GM12878 (cell line): ENCODE measurements around the gene OGFR. TPM values are rescaled to one million over a fixed set of nuclear protein-coding genes. Genes with fewer than 3 reads are reported as not detected.

Experiments used
- ATAC-seq: fragments of 200-7000 bp; cut with Tn5 transposase; 3 replicates; pipeline ENCODE4 v1.9.1; 2020; ENCODE audit warnings: mild to moderate bottlenecking, moderate library complexity
- BruUV-seq: library from RNA; stranded (reverse); fragments of 400-500 nt; replicated peaks from 2 replicates; lab custom pipeline; 2021; lab: Mats Ljungman, UMichigan
- CTCF ChIA-PET: fragments of 300-600 bp; sonication (Branson Sonifier 250); formaldehyde crosslinking; extraction: SDS; loops from one replicate; lab custom pipeline; 2021; ENCODE audit warnings: inconsistent platforms; lab: Yijun Ruan, JAX
- POLR2A ChIA-PET: fragments of 350-600 bp; formaldehyde crosslinking; extraction: SDS; loops from one replicate; lab custom pipeline; 2021; ENCODE audit warnings: inconsistent platforms; lab: Charles Lee
- RAD21 ChIA-PET: fragments of 300-600 bp; sonication (Branson Sonifier 250); formaldehyde crosslinking; loops from one replicate; lab custom pipeline; 2023; ENCODE audit warnings: antibody characterized with exemption; ENCODE audit not compliant: unreplicated experiment; lab: Charles Lee
- SMC1A ChIA-PET: fragments of 300-600 bp; sonication (Branson Sonifier 250); formaldehyde crosslinking; loops from one replicate; lab custom pipeline; 2023; ENCODE audit not compliant: unreplicated experiment, uncharacterized antibody; lab: Charles Lee
- DNase-seq: peaks from one replicate; pipeline ENCODE4 v3.0.0-alpha.2; 2011; ENCODE audit warnings: low read depth, low spot score
- FAIRE-seq: peaks from 3 replicates; lab custom pipeline; 2011; peaks lifted over from hg19 to GRCh38; lab: Jason Lieb, UNC
- H2AFZ ChIP-seq: 2 replicates; pipeline ENCODE4 v1.6.0; 2011; ENCODE audit warnings: low read depth, low read length, control low read depth; ENCODE audit not compliant: control insufficient read depth
- H3K27ac ChIP-seq: 2 replicates; pipeline ENCODE4 v1.5.1; 2011; ENCODE audit warnings: control low read depth; ENCODE audit not compliant: control insufficient read depth, insufficient read depth
- H3K27me3 ChIP-seq, 2 experiments: replicated peaks in 1 of 2; 2 replicates each; pipeline versions ENCODE4 v1.6.0 to v1.6.1; 2011; ENCODE audit warnings: low read length in 1 of 2; ENCODE audit not compliant: control insufficient read depth in 2 of 2, insufficient read depth in 2 of 2
- H3K36me3 ChIP-seq, 2 experiments: 2 replicates each; pipeline ENCODE4 v1.5.1; 2011; ENCODE audit warnings: low read length in 1 of 2; ENCODE audit not compliant: control insufficient read depth in 2 of 2, insufficient read depth in 2 of 2
- H3K4me1 ChIP-seq: 2 replicates; pipeline ENCODE4 v1.6.1; 2011; ENCODE audit warnings: mild to moderate bottlenecking, low read length, moderate library complexity, mixed read lengths; ENCODE audit not compliant: control insufficient read depth, insufficient read depth
- H3K4me2 ChIP-seq: 2 replicates; pipeline ENCODE4 v1.6.0; 2011; ENCODE audit warnings: control low read depth; ENCODE audit not compliant: control insufficient read depth, insufficient read depth
- H3K4me3 ChIP-seq: fragments of 200-600 bp; sonication (generic); 2 replicates; pipeline ENCODE4 v1.5.1; 2016
- H3K79me2 ChIP-seq: 2 replicates; pipeline ENCODE4 v1.6.0; 2011; ENCODE audit warnings: low read length; ENCODE audit not compliant: control insufficient read depth, insufficient read depth
- H3K9ac ChIP-seq: 2 replicates; pipeline ENCODE4 v1.8.0; 2011; ENCODE audit warnings: low read length, control low read depth, mixed read lengths; ENCODE audit not compliant: control insufficient read depth, insufficient read depth
- H3K9me3 ChIP-seq: replicated peaks from 3 replicates; pipeline ENCODE4 v1.5.1; 2011; ENCODE audit warnings: mild to moderate bottlenecking, low read length; ENCODE audit not compliant: control insufficient read depth, insufficient read depth
- H4K20me1 ChIP-seq: 2 replicates; pipeline ENCODE4 v1.6.0; 2011; ENCODE audit not compliant: control insufficient read depth, insufficient read depth
- CHD1 ChIP-seq: IDR thresholded peaks from 2 replicates; pipeline ENCODE4 v1.6.1; 2012; ENCODE audit warnings: low read depth, low read length, improper control_type of control experiment
- RELA ChIP-seq: fragments of 450-650 bp; IDR thresholded peaks from 2 replicates; pipeline ENCODE4 v1.8.0; 2014; ENCODE audit warnings: borderline replicate concordance; ENCODE audit not compliant: partially characterized antibody
- SUZ12 ChIP-seq: fragments of 200-600 bp; sonication (generic); IDR thresholded peaks from one replicate; pipeline ENCODE4 v1.6.1; 2018; ENCODE audit warnings: antibody characterized with exemption, mild to moderate bottlenecking; ENCODE audit not compliant: unreplicated experiment
- WGBS: methylation state at CpG from one replicate; pipeline ENCODE4 v1.1.6; 2016; ENCODE audit warnings: low lambda C conversion rate; ENCODE audit not compliant: insufficient replicate concordance, insufficient coverage; ENCODE audit errors: missing lambda C conversion rate; 5-methylcytosine and 5-hydroxymethylcytosine counted together
- in situ Hi-C: fragments of 300-500 bp; cut with MboI; formaldehyde crosslinking; loops from 9 replicates; pipeline ENCODE4 v1.14.3; 2018; ENCODE audit warnings: mixed read lengths
- intact Hi-C: fragments of 100-400 bp; cut with micrococcal nuclease; formaldehyde crosslinking; loops from one replicate; pipeline ENCODE4 v1.14.2; 2022; ENCODE audit not compliant: unreplicated experiment
- polyA plus RNA-seq, 11 experiments: library from polyadenylated mRNA; depleted of rRNA in 4 of 11; unstranded in 6 of 11; stranded (reverse) in 5 of 11; fragments of >200 nt; fragmentation: Nextera tagmentation in 4 of 11; fragmentation: Illumina TruSeq in 1 of 11; extraction: Ambion mirVana in 4 of 11; extraction: Trizol in 1 of 11; gene quantifications; 1 replicate in 1 of 11; 2 replicates in 10 of 11; pipeline versions ENCODE4 v1.2.1 to v1.2.3, GENCODE V29; 2011 to 2016; ENCODE audit warnings: inconsistent platforms in 2 of 11, missing spikeins in 2 of 11, low read depth in 1 of 11
- total RNA-seq, 4 experiments: library from RNA; depleted of rRNA in 3 of 4; stranded (reverse); fragments of >200 nt in 3 of 4; fragmentation: Illumina TruSeq in 1 of 4; extraction: Trizol in 1 of 4; gene quantifications; 2 replicates each; pipeline versions ENCODE4 v1.2.1 to v1.2.3, GENCODE V29; 2013 to 2021
- TF ChIP-seq, protein P1 (sequence below): IDR thresholded peaks from 2 replicates; pipeline ENCODE4 v1.6.1; 2011; ENCODE audit warnings: low read depth, mild to moderate bottlenecking, low read length, moderate library complexity, borderline replicate concordance; ENCODE audit errors: extremely low read depth
- TF ChIP-seq, protein P2 (sequence below): fragments of 450-650 bp; formaldehyde crosslinking; IDR thresholded peaks from 2 replicates; pipeline ENCODE4 v1.4.0; 2022; ENCODE audit warnings: mild to moderate bottlenecking, moderate library complexity

OGFR gene
- total and polyA plus RNA-seq, 10 of the 15 experiments (the other 5 are each of a cell fraction or from before 2014, with no cell fraction given): 0.72 to 62.1 (median 27.3) TPM

DNA sequence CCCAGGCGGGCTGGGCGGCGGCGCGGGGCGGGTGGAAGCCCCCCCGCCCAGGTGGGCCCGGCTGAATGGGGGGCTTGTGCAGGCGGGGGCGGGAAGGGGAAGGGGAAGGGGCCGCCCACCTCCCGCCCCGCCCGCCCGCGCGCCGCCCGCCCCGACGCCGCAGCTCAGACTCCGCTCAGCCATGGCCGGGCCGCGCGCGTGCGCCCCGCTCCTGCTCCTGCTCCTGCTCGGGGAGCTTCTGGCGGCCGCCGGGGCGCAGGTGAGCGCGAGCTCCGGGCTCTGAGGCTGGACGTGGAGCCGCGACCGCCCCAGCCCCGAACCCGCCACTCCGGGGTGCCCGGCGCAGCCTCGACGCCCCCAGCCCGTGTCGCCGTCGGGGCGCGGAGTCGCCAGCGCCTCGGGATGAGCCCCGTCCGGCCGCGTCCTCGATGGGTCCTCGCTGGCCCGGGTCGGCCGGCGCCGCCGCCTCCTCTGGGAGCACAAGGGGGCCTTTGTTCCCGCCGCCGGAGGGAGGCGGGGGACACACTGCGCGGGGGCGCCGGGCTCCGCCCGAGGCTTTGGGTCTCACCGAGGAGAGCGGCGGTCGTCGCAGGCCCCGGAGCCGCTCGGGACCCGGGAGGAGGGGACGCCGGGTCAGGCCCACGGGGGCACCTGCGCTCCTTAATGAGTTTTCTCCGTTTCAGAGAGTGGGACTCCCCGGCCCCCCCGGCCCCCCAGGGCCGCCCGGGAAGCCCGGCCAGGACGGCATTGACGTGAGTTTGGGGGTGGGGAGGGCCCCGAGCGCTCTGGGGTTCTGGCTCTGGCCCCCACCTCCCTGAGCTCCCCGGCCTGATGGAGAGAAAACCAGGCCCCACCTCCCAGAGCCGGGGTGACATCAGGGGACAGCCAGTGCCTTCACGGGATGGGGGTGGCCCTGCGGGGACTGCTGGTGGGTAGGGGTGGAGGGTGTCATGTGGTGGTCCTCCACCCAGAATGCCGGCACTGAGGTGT, 12.5 kb downstream of the OGFR start, which contains the start of gene COL9A3:
Gene COL9A3, plus strand, starts transcription at position 167 of the 990 bp plus-strand sequence. Its CDS starts 15 bp downstream, at position 182.
- Histone ChIP-seq H3K27ac (no peak within 1 kb of the TSS), H3K4me1 (no peaks in the 10 kb centered on the region), H4K20me1 (no peaks in the 10 kb centered on the region), H3K9me3 (no peaks in the 10 kb centered on the region), H3K79me2 (no peaks in the 10 kb centered on the region), H3K4me3 (no peak within 1 kb of the TSS), H3K9ac (no peak within 1 kb of the TSS), H2AFZ (no peak within 1 kb of the TSS), H3K36me3 (peaks cover 0 to 7% of the 10 kb centered on the region in 2 experiments; a peak in 2 of 4 replicates), H3K27me3 (peaks cover 6 to 8% of the 10 kb centered on the region in 2 experiments; a peak in 3 of 4 replicates), H3K4me2 (no peak within 1 kb of the TSS)
- intact Hi-C loops (no loop called here), in situ Hi-C loops (no loop called here)
- ChIA-PET CTCF (no interaction called here), SMC1A (no interaction called here), POLR2A (no interaction called here), RAD21 (no interaction called here)
- TF ChIP-seq, protein P1, sequence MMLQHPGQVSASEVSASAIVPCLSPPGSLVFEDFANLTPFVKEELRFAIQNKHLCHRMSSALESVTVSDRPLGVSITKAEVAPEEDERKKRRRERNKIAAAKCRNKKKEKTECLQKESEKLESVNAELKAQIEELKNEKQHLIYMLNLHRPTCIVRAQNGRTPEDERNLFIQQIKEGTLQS: no peak
- TF ChIP-seq RELA: no peak
- TF ChIP-seq, protein P2, sequence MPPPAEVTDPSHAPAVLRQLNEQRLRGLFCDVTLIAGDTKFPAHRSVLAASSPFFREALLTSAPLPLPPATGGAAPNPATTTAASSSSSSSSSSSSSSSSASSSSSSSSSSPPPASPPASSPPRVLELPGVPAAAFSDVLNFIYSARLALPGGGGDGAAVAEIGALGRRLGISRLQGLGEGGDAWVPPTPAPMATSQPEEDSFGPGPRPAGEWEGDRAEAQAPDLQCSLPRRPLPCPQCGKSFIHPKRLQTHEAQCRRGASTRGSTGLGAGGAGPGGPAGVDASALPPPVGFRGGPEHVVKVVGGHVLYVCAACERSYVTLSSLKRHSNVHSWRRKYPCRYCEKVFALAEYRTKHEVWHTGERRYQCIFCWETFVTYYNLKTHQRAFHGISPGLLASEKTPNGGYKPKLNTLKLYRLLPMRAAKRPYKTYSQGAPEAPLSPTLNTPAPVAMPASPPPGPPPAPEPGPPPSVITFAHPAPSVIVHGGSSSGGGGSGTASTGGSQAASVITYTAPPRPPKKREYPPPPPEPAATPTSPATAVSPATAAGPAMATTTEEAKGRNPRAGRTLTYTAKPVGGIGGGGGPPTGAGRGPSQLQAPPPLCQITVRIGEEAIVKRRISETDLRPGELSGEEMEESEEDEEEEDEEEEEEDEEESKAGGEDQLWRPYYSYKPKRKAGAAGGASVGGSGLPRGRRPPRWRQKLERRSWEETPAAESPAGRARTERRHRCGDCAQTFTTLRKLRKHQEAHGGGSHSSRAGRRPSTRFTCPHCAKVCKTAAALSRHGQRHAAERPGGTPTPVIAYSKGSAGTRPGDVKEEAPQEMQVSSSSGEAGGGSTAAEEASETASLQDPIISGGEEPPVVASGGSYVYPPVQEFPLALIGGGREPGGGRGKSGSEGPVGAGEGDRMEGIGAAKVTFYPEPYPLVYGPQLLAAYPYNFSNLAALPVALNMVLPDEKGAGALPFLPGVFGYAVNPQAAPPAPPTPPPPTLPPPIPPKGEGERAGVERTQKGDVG (CRISPR knock-in tag): no peak
- TF ChIP-seq SUZ12: peak; percentile 99
- TF ChIP-seq CHD1: no peak
- ATAC-seq (no peak), FAIRE-seq (no peak), DNase-seq (no peak)
- 56% methylated on average over 48 of the region's 108 CpGs for WGBS
- no TSS peak for BruUV-seq
